Neuronal stem cell (in vitro differentiated cells): ENCODE results near the gene THSD4.
A peak's percentile ranks its signal among the peaks of the same experiment; 100 is the strongest.

Source experiments
- DNase-seq: peaks from one replicate; pipeline ENCODE4 v3.0.0-alpha.2; 2013; ENCODE audit warnings: low spot score
- H2AFZ ChIP-seq: one replicate; pipeline ENCODE4 v1.6.1; 2013; ENCODE audit warnings: mild to moderate bottlenecking, low read length, inconsistent platforms
- H2AK5ac ChIP-seq: 2 replicates; pipeline ENCODE4 v1.6.1; 2013; ENCODE audit warnings: low read depth, mild to moderate bottlenecking, inconsistent platforms, low read length, moderate library complexity, mixed read lengths
- H2BK120ac ChIP-seq: 2 replicates; pipeline ENCODE4 v1.6.1; 2013; ENCODE audit warnings: low read depth, mild to moderate bottlenecking, inconsistent platforms, low read length, moderate library complexity, mixed read lengths
- H2BK12ac ChIP-seq: one replicate; pipeline ENCODE4 v1.6.1; 2013; ENCODE audit warnings: low read length, inconsistent platforms
- H2BK15ac ChIP-seq: 2 replicates; pipeline ENCODE4 v1.6.1; 2013; ENCODE audit warnings: mild to moderate bottlenecking, low read length, inconsistent platforms, mixed read lengths
- H2BK5ac ChIP-seq: one replicate; pipeline ENCODE4 v1.6.1; 2013; ENCODE audit warnings: inconsistent platforms, mild to moderate bottlenecking, low read length, moderate library complexity
- H3K14ac ChIP-seq: one replicate; pipeline ENCODE4 v1.6.1; 2013; ENCODE audit warnings: low read length, inconsistent platforms
- H3K18ac ChIP-seq: 2 replicates; pipeline ENCODE4 v1.6.1; 2013; ENCODE audit warnings: low read length, inconsistent platforms
- H3K23ac ChIP-seq: 2 replicates; pipeline ENCODE4 v1.6.1; 2013; ENCODE audit warnings: low read depth, mild to moderate bottlenecking, mixed read lengths, low read length, inconsistent platforms; ENCODE audit not compliant: poor library complexity
- H3K27ac ChIP-seq: replicated peaks from 3 replicates; pipeline ENCODE4 v1.5.1; 2013; ENCODE audit warnings: low read length, inconsistent platforms
- H3K27me3 ChIP-seq, 3 experiments: 2 replicates each; pipeline ENCODE4 v1.6.1; 2013; ENCODE audit warnings: low read length in 3 of 3, mild to moderate bottlenecking in 2 of 3, inconsistent platforms in 1 of 3, low read depth in 1 of 3, mixed read lengths in 1 of 3, moderate library complexity in 1 of 3; ENCODE audit not compliant: control insufficient read depth in 3 of 3, insufficient read depth in 3 of 3
- H3K36me3 ChIP-seq, 2 donors: replicated peaks in 1 of 2; 2 replicates each; pipeline ENCODE4 v1.6.1; 2013; ENCODE audit warnings: low read length in 2 of 2; ENCODE audit not compliant: control insufficient read depth in 2 of 2, insufficient read depth in 2 of 2
- H3K4ac ChIP-seq: 2 replicates; pipeline ENCODE4 v1.6.1; 2013; ENCODE audit warnings: inconsistent platforms, mild to moderate bottlenecking, low read length, moderate library complexity
- H3K4me1 ChIP-seq, 2 donors: 1 replicate in 1 of 2; 2 replicates in 1 of 2; pipeline ENCODE4 v1.6.1; 2013; ENCODE audit warnings: low read length in 2 of 2, low read depth in 1 of 2; ENCODE audit not compliant: control insufficient read depth in 2 of 2, insufficient read depth in 1 of 2
- H3K4me2 ChIP-seq: one replicate; pipeline ENCODE4 v1.6.1; 2013; ENCODE audit warnings: mild to moderate bottlenecking, low read length, inconsistent platforms; ENCODE audit not compliant: insufficient read depth, poor library complexity, severe bottlenecking
- H3K4me3 ChIP-seq, 2 donors: 2 replicates each; pipeline ENCODE4 v1.5.1; 2013; ENCODE audit warnings: low read length in 2 of 2, mild to moderate bottlenecking in 2 of 2, inconsistent platforms in 1 of 2, moderate library complexity in 1 of 2
- H3K79me1 ChIP-seq: one replicate; pipeline ENCODE4 v1.6.1; 2013; ENCODE audit warnings: low read depth, mild to moderate bottlenecking, inconsistent platforms, low read length, moderate library complexity
- H3K9ac ChIP-seq: one replicate; pipeline ENCODE4 v1.6.1; 2013; ENCODE audit warnings: mild to moderate bottlenecking, low read depth, low read length, inconsistent platforms; ENCODE audit not compliant: poor library complexity
- H3K9me3 ChIP-seq, 2 donors: replicated peaks in 1 of 2; 2 replicates each; pipeline versions ENCODE3 to v1.6.1; 2013; ENCODE audit warnings: low read length in 2 of 2, mild to moderate bottlenecking in 2 of 2, inconsistent platforms in 1 of 2, low read depth in 1 of 2, mixed read lengths in 1 of 2, moderate library complexity in 1 of 2; ENCODE audit not compliant: control insufficient read depth in 2 of 2, insufficient read depth in 1 of 2
- H4K8ac ChIP-seq: one replicate; pipeline ENCODE4 v1.6.1; 2013; ENCODE audit warnings: low read depth, mild to moderate bottlenecking, inconsistent platforms, low read length, moderate library complexity
- H4K91ac ChIP-seq: one replicate; pipeline ENCODE4 v1.6.1; 2013; ENCODE audit warnings: low read length, low read depth, mild to moderate bottlenecking, inconsistent platforms; ENCODE audit not compliant: poor library complexity
- WGBS, 2 donors: extraction: QIAGEN DNeasy Blood & Tissue Kit; methylation state at CpG; one replicate each; pipeline ENCODE4 v1.1.7; 2013; ENCODE audit warnings: missing lambda C conversion rate in 2 of 2, mixed read lengths in 1 of 2; ENCODE audit not compliant: insufficient read length in 2 of 2, insufficient replicate concordance in 1 of 2; ENCODE audit errors: extremely low coverage in 2 of 2; 5-methylcytosine and 5-hydroxymethylcytosine counted together

Gene THSD4

GRCh38 chr15:71581398-71581930, 466.2 kb downstream of the THSD4 start:
- no peaks in the 10 kb centered on the region for H3K4me1 ChIP-seq

GRCh38 chr15:71585159-71585558, 469.9 kb downstream of the THSD4 start:
- H3K4me3 ChIP-seq, result no peak overlapping the region
- no peak overlapping the region for H2BK120ac ChIP-seq
- WGBS, 2 donors, result no CpG with 5 or more reads among the region's 2 CpGs
- H3K4me1 ChIP-seq, result peaks cover 0 to 3% of the 10 kb centered on the region in 2 donors
- no peak overlapping the region for H2BK12ac ChIP-seq
- H3K79me1 ChIP-seq, result no peaks in the 10 kb centered on the region
- H3K9ac ChIP-seq, result no peak overlapping the region
- no peaks in the 10 kb centered on the region for H3K36me3 ChIP-seq
- no peak overlapping the region for H2AFZ ChIP-seq
- H3K4me2 ChIP-seq, result no peak overlapping the region
- H2BK5ac ChIP-seq, result no peak overlapping the region
- H3K27ac ChIP-seq, result no peak overlapping the region
- H3K18ac ChIP-seq, result no peak overlapping the region
- no peaks in the 10 kb centered on the region for H3K27me3 ChIP-seq
- H3K14ac ChIP-seq, result no peak overlapping the region
- no peak overlapping the region for H2AK5ac ChIP-seq
- no peak overlapping the region for H3K4ac ChIP-seq
- H3K23ac ChIP-seq, result no peak overlapping the region
- peaks cover 5 to 6% of the 10 kb centered on the region in 2 donors for H3K9me3 ChIP-seq
- no peak overlapping the region for H4K8ac ChIP-seq
- no peak for DNase-seq
- H4K91ac ChIP-seq, result no peak overlapping the region
- H2BK15ac ChIP-seq, result no peak overlapping the region

More at GRCh38 chr15:71581398-71581930, 466.2 kb downstream of the THSD4 start:
- H2AFZ ChIP-seq, result no peak overlapping the region
- no peak overlapping the region for H3K4ac ChIP-seq
- no peak overlapping the region for H4K91ac ChIP-seq
- no peak overlapping the region for H2BK15ac ChIP-seq
- H3K4me3 ChIP-seq, result no peak overlapping the region
- no CpG with 5 or more reads among the region's 2 CpGs for WGBS, 2 donors
- H3K36me3 ChIP-seq, result no peaks in the 10 kb centered on the region
- no peaks in the 10 kb centered on the region for H3K79me1 ChIP-seq
- no peak overlapping the region for H2BK12ac ChIP-seq
- no peak for DNase-seq
- H3K4me2 ChIP-seq, result no peak overlapping the region
- no peak overlapping the region for H3K27ac ChIP-seq
- H4K8ac ChIP-seq, result no peak overlapping the region
- H3K18ac ChIP-seq, result no peak overlapping the region
- H3K27me3 ChIP-seq, result no peaks in the 10 kb centered on the region
- H3K9ac ChIP-seq, result no peak overlapping the region
- H3K23ac ChIP-seq, result no peak overlapping the region
- no peak overlapping the region for H3K14ac ChIP-seq
- H2BK120ac ChIP-seq, result no peak overlapping the region
- H2BK5ac ChIP-seq, result no peak overlapping the region
- no peak overlapping the region for H2AK5ac ChIP-seq
- H3K9me3 ChIP-seq, result peaks cover 5 to 6% of the 10 kb centered on the region in 2 donors

GRCh38 chr15:71586463-71586862, 471.2 kb downstream of the THSD4 start:
- H2BK12ac ChIP-seq, result no peak overlapping the region
- H2BK120ac ChIP-seq, result no peak overlapping the region
- H3K9ac ChIP-seq, result no peak overlapping the region
- H2BK15ac ChIP-seq, result no peak overlapping the region
- WGBS, 2 donors, result no CpG with 5 or more reads among the region's 2 CpGs
- no peak overlapping the region for H3K23ac ChIP-seq
- H2BK5ac ChIP-seq, result no peak overlapping the region
- no peak for DNase-seq
- no peak overlapping the region for H3K27ac ChIP-seq
- no peak overlapping the region for H2AFZ ChIP-seq
- no peak overlapping the region for H3K4ac ChIP-seq
- no peak overlapping the region for H3K18ac ChIP-seq
- peaks cover 0 to 3% of the 10 kb centered on the region in 2 donors for H3K4me1 ChIP-seq
- H4K91ac ChIP-seq, result no peak overlapping the region
- H3K27me3 ChIP-seq, result no peaks in the 10 kb centered on the region
- H3K14ac ChIP-seq, result no peak overlapping the region
- H3K79me1 ChIP-seq, result no peaks in the 10 kb centered on the region
- H3K4me2 ChIP-seq, result no peak overlapping the region
- no peak overlapping the region for H4K8ac ChIP-seq
- H2AK5ac ChIP-seq, result no peak overlapping the region
- H3K4me3 ChIP-seq, result no peak overlapping the region
- peaks cover 5 to 6% of the 10 kb centered on the region in 2 donors for H3K9me3 ChIP-seq
- H3K36me3 ChIP-seq, result no peaks in the 10 kb centered on the region

- H3K4ac ChIP-seq, result no peak overlapping the region
- no peak overlapping the region for H3K14ac ChIP-seq
- H2BK12ac ChIP-seq, result no peak overlapping the region
- H3K23ac ChIP-seq, result no peak overlapping the region
- no peak overlapping the region for H3K27ac ChIP-seq
- no peak for DNase-seq
- no peaks in the 10 kb centered on the region for H3K36me3 ChIP-seq
- no peaks in the 10 kb centered on the region for H3K27me3 ChIP-seq
- H3K4me2 ChIP-seq, result no peak overlapping the region
- H3K9me3 ChIP-seq, result peaks cover 5 to 6% of the 10 kb centered on the region in 2 donors
- no peak overlapping the region for H4K8ac ChIP-seq
- no peak overlapping the region for H2BK120ac ChIP-seq
- no peak overlapping the region for H4K91ac ChIP-seq
- no peak overlapping the region for H3K4me3 ChIP-seq
- H2BK5ac ChIP-seq, result no peak overlapping the region
- H2AK5ac ChIP-seq, result no peak overlapping the region
- no peak overlapping the region for H2BK15ac ChIP-seq
- H2AFZ ChIP-seq, result no peak overlapping the region
- peak overlapping the region; percentile 28 for H3K18ac ChIP-seq
- H3K4me1 ChIP-seq, result peaks cover 0 to 7% of the 10 kb centered on the region in 2 donors
- H3K9ac ChIP-seq, result no peak overlapping the region
- H3K79me1 ChIP-seq, result no peaks in the 10 kb centered on the region
Observed at GRCh38 chr15:71588746-71589145, 473.5 kb downstream of the THSD4 start.
